HG03097 (cell line): ENCODE results near the gene NFAT5.
"Not testable (repeated sequence)": the region's sequence is repeated elsewhere in the genome, so short reads cannot be mapped to it uniquely, and the experiment has no call there.

Experiments used
- ATAC-seq: cut with Tn5 transposase; IDR thresholded peaks from one replicate; pipeline ENCODE4 v1.9.1; 2021; ENCODE audit not compliant: unreplicated experiment, low FRiP score

NFAT5 gene

DNA sequence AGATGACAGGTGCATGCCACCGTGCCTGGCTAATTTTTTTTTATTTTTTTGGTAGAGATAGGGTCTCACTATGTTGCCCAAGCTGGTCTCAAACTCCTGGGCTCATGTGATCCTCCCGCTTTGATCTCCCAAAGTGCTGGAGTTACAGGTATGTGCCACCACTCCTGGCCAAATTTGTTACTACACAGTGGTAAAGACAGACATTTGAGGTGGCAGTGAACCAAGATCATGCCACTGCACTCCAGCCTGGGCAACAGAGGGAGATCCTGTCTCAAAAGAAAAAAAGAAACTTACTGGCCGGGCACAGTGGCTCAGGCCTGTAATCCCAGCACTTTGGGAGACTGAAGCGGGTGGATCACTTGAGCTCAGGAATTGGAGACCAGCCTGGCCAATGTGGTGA is 163.3 kb downstream of the NFAT5 start:
- not testable (repeated sequence) for ATAC-seq

DNA sequence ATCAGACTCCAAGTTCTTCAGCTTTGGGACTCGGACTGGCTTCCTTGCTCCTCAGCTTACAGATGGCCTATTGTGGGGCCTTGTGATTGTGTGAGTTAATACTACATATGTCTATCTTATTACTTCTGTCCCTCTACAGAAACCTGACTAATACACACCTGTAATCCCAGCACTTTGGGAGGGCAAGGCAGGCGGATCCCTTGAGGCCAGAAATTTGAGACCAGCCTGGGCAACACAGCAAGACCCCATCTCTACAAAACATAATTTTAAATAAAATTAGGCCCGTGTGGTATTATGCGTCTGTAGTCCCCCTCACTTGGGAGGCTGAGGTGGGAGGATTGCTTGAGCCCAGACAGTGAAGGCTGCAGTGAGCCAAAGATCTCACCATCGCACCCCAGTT is 165.5 kb downstream of the NFAT5 start:
- ATAC-seq: not testable (repeated sequence)

DNA sequence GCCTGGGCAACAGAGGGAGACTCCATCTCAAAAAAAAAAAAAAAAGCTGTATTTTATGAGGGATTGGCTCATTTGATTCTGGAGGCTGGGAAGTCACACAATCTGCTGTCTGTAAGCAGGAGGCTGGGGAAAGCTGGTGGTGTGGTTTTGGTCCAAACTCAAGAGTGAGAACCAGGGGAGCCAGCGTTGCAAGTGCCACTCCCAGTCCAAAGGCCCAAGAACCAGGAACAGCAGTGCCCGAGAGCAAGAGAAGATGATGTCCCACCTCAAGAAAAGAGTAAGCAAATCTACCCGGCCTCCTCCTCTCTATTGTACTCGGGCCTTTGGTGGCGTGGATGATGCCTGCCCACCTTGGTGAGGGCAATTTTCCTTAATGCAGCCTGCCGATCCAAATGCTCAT is 166.3 kb downstream of the NFAT5 start:
- no peak for ATAC-seq

DNA sequence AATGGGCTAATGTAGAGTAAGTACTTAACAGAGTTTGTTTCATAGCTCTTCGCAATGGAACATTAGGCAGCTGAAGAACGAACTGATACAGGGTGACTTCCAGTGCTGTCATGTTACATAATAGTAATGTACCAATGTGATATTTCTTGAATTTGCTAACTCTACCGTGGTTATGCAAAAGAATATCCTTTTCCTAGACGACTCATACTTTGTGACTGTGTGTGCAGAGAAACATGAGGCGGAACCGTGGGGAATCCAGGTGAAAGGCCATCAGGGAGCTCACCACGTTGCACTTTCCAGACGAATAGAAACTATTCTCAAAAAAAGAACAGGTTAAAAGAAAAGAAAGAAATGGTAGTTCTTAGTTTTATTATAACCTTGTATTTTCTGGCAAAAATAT is 175.8 kb downstream of the NFAT5 start:
- ATAC-seq: no peak

DNA sequence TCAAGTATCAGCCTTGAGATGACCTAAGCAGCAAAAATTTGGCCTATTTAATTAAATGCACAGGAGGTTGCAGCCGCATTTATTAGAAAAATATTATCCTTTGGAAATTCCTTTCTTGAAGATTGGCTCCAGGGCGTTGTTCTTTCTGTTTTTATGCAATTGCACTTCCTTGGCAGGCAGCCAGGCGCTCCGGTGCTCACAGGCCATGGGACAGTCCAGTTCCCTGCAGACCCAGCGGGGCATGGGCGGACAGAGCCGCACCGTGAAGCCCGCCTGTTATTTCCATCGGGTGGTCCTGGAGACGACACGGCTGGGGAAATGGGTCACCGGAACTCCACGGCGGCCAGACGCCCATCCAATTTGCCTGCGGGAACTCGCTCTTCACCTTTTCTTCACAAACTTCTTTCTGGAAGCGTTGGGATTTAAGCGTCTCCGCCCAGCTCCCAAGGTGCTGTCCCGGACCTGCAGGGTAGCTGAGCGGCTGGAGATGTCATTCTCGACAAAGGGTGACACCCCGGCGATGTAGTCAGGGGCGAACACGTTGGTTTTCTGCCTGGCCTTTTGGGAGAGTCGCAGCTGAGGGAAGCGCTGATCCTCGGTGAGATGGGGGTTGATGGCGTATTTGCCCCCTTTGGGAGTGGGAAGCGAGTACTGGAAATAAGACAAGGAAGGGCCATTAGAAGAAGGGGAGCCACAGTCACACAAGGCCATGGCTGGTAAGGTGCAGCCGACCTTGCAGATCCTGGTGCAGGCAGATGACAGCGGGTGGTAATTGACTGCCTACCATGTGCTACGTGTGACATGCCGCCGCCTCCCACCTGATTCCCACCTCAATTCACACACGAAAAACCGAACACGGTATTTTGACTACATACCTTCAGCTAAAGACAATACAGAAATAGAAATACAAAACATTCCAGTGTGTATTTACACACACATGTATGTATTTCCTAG is 176.5 kb downstream of the NFAT5 start:
- ATAC-seq: no peak

DNA sequence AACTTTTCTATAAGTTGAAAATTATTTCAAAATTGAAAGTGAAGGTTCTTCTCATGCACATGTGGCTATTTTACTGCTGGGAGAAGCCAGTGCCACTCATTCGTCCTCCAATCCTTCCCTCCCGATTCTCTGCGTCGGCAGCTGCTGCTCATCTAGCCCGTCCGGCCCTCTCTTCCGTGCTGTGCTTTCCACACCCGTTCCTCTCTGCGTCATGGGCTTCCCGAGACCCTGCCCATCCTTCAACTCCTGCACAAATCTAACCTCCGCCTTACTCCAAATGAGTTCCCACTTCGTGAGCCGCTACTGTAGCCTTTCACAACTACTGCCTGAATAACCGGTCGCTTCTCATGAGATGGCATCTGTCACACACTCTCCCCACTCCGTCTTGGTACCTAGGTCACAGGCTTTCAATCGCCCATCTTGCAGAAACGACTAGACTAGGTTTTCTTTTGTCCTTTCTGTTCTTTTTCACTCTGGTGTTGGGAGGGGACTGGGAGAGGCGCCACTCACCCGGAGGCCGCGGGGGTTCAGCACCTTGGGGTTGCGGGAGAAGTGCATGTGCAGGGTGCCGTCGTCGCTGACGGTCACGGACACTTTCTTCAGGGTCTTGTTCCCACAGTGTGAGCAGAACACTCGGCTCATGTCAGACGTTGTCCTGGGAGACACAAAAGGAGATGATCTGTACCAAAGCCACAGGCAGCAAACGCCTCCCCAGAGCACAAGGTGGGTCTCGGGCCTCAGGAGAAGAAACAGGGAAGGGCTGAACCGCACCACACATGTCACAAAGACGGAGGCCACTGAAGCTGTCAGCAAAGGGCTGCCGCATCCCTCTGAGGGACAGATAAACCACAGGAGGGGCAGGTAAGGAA is 178.8 kb downstream of the NFAT5 start:
- ATAC-seq: no peak

DNA sequence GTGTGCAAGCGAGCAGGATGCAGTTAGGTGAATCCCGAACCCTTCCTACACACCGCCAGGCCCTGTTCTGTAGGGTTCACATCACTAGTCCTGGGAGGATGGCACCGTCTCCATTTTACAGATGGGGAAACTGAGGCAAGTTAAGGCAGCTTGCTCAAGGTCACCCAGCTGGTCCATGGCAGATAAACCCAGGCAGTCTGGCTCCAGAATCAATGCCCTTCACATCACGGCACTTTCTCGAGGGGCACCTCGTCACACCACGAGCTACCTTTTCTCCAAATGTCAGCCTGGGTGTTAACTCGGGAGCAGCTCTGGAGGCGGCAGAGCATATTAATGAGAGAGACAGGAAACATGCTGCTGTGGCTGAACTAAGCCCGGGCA is 179.5 kb downstream of the NFAT5 start:
- ATAC-seq: no peak

DNA sequence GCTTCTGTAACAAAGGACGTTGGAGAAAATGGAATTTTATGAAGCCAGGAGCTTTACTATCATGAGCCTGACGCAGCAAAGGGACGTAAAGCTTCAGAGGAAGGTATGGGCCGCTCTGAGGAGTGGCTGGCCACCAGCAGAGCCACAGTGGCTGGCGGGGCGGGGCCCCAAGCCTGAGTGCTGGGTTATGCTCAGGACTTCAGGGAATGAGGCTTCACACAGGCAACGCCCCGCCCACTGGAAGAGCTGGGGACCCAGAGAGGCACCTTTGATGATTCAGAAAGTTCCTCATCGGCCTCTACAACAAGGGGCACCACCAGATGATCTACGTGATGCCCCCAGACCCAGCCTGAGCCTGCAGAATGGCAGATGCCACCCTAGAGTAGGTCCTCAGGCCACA is 180.2 kb downstream of the NFAT5 start:
- no peak for ATAC-seq

DNA sequence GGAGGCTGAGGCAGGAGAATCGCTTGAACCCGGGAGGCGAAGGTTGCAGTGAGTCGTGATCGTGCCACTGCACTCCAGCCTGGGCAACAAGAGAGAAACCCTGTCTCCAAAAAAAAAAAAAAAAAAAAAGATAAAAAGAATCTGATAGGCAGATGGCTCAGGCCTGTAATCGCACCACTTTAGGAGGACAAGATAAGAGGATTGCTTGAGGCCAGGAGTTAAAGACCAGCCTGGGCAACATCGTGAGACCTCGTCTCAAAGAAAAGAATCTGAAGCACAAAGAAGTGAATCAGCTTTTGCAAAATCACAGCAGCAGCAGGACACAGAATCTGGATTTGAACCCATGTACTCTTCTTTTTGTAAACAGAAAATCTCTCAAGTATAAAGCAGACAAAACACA is 181.3 kb downstream of the NFAT5 start:
- no peak for ATAC-seq

DNA sequence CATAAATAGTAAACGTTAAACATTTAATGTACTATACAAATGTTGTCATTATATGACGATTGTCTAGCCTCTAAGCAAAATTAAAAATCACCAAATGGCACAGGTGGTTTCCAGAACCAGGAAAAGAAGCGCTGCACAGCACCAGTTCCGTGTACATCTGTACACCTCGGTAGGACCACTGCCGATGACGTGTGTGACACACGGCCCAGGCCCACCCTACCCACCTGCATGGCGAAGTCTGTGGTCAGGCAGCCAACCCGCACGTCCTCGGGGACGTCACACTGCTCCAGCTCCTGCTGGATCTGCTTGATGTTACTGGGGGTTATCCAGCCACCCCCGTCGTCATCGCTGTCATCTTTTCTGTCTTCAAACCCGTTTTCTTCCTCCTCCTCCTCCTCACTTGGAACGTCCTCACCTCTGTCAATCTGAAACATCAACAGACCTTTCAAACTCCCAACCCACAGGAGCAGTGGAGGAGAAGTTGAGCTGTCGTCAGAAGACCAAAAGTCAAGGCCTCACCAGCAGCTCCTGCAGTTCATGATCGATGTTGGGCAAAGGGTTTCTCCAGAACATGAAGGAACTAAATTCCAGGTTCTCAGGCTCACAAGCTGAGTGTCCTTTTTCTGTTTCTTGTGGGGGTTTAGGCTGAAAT is 183.1 kb downstream of the NFAT5 start:
- no peak for ATAC-seq

DNA sequence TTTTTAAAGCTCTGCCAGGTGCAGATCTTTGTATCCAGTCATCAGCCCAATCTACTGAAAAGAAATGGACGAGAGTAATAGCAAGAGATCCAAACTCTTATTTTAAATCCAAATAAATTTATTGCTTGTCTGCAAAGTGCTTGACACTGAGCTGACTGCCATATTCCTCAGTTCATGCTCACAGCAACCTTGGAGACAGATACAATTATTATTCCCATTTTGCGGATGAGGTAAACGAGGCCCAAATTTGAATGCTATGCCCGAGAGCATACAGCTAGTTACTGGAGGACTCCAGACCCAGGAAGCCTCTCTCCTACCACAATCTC is 188.3 kb downstream of the NFAT5 start:
- ATAC-seq: no peak
